GM21360 (cell line): ENCODE data around the gene ZHX3.

Experiments used
- ATAC-seq: cut with Tn5 transposase; IDR thresholded peaks from one replicate; pipeline ENCODE4 v1.9.1; 2021; ENCODE audit warnings: mild to moderate bottlenecking, moderate library complexity; ENCODE audit not compliant: unreplicated experiment

ZHX3 gene

GRCh38 chr20:41202426-41202825 is 115.1 kb downstream of the ZHX3 start:
- ATAC-seq = no peak

- ATAC-seq = no peak
Observed at GRCh38 chr20:41201760-41202159, 115.8 kb downstream of the ZHX3 start.

GRCh38 chr20:41200446-41201202 is 116.9 kb downstream of the ZHX3 start:
- no peak for ATAC-seq

GRCh38 chr20:41198443-41198842 is 119.1 kb downstream of the ZHX3 start:
- ATAC-seq = no peak

GRCh38 chr20:41196653-41197225 is 120.8 kb downstream of the ZHX3 start:
- no peak for ATAC-seq

- ATAC-seq = no peak
Observed at GRCh38 chr20:41192575-41192974, 125.0 kb downstream of the ZHX3 start.

GRCh38 chr20:41191562-41192500 is 125.7 kb downstream of the ZHX3 start:
- no peak for ATAC-seq

- no peak for ATAC-seq
Observed at GRCh38 chr20:41187668-41188067, 129.9 kb downstream of the ZHX3 start.

- no peak for ATAC-seq
Observed at GRCh38 chr20:41185013-41185757, 132.3 kb downstream of the ZHX3 start.

GRCh38 chr20:41183831-41184230 is 133.7 kb downstream of the ZHX3 start:
- ATAC-seq = no peak

GRCh38 chr20:41183391-41183790 is 134.1 kb downstream of the ZHX3 start:
- ATAC-seq = no peak

- no peak for ATAC-seq
Observed at GRCh38 chr20:41182296-41183212, 135.0 kb downstream of the ZHX3 start.

GRCh38 chr20:41181567-41181966 is 136.0 kb downstream of the ZHX3 start:
- ATAC-seq = no peak

GRCh38 chr20:41180599-41181333 is 136.8 kb downstream of the ZHX3 start:
- ATAC-seq = no peak

GRCh38 chr20:41179961-41180360 is 137.6 kb downstream of the ZHX3 start:
- ATAC-seq = no peak

GRCh38 chr20:41178904-41179432 is 138.6 kb downstream of the ZHX3 start:
- ATAC-seq = no peak

- no peak for ATAC-seq
Observed at GRCh38 chr20:41178495-41178894, 139.0 kb downstream of the ZHX3 start.

GRCh38 chr20:41177636-41178035 is 139.9 kb downstream of the ZHX3 start:
- ATAC-seq = no peak
